GM12878 (cell line): ENCODE measurements around the gene MARCHF6. TPM values are rescaled to one million over a fixed set of nuclear protein-coding genes. Genes with fewer than 3 reads are reported as not detected.
A peak's percentile ranks its signal among the peaks of the same experiment; 100 is the strongest.

ENCODE experiments used
- ATF2 ChIP-seq: IDR thresholded peaks from 2 replicates; pipeline ENCODE4 v1.6.1; 2012; ENCODE audit warnings: low read length, inconsistent platforms
- CUX1 ChIP-seq: IDR thresholded peaks from 2 replicates; pipeline ENCODE4 v1.6.1; 2012; ENCODE audit warnings: improper control_type of control experiment, low read depth, low read length; ENCODE audit not compliant: insufficient replicate concordance
- polyA plus RNA-seq, 11 experiments: library from polyadenylated mRNA; depleted of rRNA in 4 of 11; unstranded in 6 of 11; stranded (reverse) in 5 of 11; fragments of >200 nt; fragmentation: Nextera tagmentation in 4 of 11; fragmentation: Illumina TruSeq in 1 of 11; extraction: Ambion mirVana in 4 of 11; extraction: Trizol in 1 of 11; gene quantifications; 1 replicate in 1 of 11; 2 replicates in 10 of 11; pipeline versions ENCODE4 v1.2.1 to v1.2.3, GENCODE V29; 2011 to 2016; ENCODE audit warnings: inconsistent platforms in 2 of 11, missing spikeins in 2 of 11, low read depth in 1 of 11
- total RNA-seq, 4 experiments: library from RNA; depleted of rRNA in 3 of 4; stranded (reverse); fragments of >200 nt in 3 of 4; fragmentation: Illumina TruSeq in 1 of 4; extraction: Trizol in 1 of 4; gene quantifications; 2 replicates each; pipeline versions ENCODE4 v1.2.1 to v1.2.3, GENCODE V29; 2013 to 2021
- TF ChIP-seq, protein P1 (sequence below): fragments of 450-650 bp; conservative IDR thresholded peaks from 2 replicates; pipeline ENCODE4 v1.6.1; 2017; ENCODE audit warnings: mild to moderate bottlenecking, moderate library complexity

The MARCHF6 gene
- total and polyA plus RNA-seq, 10 of the 15 experiments (the other 5 are each of a cell fraction or from before 2014, with no cell fraction given) = 39.1 to 172 (median 61.0) TPM

DNA sequence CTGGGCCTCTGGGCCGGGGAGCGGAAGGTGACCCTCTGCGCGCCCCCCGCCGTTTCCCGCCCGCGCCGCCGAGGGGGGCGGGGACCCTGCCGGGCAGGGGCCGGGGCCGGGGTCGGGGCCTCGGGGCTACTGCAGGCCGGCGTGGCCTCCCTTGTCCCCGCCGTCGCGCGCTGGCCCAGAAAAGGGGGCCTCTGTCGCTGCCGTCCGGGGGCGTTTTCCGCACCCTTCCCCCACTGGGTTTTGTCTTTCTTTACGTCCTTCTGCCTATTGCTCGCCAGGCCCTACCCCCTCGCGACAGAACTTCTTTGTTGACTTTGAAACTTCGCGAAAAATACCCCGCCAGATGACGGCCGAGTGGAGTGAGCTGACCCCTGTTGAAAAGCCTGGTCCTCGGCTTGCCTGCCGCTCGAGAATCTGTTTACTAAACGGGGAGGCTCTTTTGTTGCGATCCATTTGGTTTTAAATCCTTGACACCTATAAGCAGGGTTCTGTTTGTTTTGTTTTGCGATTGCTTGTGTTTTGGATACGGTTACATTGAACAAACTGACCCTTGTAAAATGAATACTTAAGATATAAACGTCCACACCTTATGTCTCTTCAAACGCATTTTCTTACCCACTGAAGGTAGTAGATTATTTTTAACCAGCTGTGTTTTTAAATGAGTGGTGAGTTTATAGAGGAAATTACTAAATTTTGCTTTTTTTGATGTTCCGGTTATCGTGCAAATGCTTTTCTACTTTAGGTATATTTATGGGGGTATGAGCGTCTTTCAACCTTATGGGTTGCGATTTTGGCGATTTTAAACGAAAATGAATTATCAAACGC is 765 bp downstream of the MARCHF6 start (continued):
- TF ChIP-seq CUX1 (no peak), ATF2 (no peak)
- TF ChIP-seq, protein P1, sequence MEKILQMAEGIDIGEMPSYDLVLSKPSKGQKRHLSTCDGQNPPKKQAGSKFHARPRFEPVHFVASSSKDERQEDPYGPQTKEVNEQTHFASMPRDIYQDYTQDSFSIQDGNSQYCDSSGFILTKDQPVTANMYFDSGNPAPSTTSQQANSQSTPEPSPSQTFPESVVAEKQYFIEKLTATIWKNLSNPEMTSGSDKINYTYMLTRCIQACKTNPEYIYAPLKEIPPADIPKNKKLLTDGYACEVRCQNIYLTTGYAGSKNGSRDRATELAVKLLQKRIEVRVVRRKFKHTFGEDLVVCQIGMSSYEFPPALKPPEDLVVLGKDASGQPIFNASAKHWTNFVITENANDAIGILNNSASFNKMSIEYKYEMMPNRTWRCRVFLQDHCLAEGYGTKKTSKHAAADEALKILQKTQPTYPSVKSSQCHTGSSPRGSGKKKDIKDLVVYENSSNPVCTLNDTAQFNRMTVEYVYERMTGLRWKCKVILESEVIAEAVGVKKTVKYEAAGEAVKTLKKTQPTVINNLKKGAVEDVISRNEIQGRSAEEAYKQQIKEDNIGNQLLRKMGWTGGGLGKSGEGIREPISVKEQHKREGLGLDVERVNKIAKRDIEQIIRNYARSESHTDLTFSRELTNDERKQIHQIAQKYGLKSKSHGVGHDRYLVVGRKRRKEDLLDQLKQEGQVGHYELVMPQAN = 0 out of 2 replicates have a peak, but pooled peaks have one; percentile 13
